ENCODE data around the gene TMEM179.

The TMEM179 gene

DNA sequence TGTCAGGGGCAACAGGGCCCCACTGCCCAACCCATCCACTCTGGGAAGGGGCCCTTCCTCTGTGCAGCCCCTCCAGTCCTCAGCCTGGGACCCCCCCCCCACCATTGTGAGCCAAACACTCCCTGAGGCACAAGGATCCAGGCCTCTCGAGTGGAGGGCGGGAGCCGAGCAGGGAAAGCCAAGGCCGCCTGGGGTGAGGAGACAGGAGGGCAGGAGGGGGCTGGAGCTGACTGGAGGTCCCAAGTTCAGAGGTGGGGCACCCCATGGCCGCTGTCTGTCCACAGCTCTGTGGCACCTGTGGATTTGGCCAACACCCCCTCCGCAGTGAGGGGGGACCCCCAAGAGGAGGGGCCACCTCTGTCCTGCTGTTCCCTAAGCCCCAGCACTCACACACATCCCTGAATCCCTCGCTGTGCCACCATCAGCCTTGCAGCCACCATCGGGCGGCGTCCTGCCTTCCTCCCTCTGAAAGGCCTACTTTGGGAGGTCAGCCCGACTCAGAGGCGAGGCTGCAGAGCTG lies 50.4 kb downstream of the TMEM179 start:
- DNase-seq, result no peak

DNA sequence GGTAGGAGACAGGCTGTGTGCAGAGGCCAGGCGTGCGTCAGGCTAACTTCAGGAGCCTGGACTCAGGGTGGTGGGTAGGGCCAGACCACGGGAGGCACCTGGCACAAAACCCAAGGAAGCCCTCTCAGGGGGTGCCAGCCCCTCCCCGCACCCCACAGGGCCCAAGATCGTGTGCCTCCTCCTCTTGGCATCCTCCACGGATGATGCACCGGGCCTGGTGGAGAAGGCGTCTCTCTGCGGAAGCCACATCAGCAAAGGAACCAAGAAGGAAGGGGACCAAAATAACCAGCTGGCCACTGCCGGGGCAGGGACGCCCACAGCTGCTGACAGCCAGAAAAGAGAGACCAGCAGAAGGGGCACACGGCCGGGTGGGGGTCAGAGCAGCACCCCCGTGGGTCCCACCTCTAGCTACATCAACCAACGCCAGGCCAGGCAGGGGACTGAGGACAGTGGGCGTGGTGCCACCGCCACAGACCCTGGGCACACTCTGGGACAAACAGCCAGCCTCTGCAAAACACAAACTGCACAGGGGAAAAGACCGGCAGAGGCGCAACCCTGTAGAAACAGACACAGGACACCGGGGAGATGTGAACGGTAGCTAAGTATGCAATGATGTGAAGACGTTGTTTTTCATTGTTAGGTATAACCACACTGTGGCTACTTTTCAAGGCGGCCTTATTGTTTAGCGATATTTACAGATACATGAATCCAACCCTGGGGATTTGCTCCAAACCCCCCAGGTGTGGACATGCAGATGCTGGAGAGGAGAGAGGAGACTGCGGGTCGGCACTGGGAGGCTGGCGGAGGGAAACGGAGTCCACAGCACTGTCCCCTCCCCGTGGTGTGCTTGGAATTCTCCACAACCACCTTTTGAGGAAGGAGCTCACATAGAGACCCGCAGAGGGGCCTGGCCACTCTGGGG lies 51.1 kb downstream of the TMEM179 start:
- DNase-seq, result no peak

DNA sequence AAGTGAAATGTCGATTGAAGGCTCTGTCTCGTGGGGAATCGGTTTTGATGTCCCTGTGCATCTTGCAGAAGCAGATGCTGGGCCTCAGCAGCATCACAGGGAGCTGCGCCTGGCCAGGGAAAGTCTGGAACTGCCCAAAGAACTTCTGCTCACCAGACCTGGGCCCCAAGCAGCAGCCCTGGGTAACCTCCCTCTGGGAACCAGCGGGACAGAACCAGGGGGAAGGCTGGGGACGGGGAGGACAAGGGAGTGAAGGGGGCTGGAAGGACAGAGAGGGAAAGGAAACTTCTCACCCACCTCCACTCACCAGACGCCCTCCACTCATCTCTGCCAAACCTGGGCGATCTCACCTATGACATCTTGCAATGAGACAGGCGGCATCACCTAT lies 51.8 kb downstream of the TMEM179 start:
- DNase-seq, result no peak

DNA sequence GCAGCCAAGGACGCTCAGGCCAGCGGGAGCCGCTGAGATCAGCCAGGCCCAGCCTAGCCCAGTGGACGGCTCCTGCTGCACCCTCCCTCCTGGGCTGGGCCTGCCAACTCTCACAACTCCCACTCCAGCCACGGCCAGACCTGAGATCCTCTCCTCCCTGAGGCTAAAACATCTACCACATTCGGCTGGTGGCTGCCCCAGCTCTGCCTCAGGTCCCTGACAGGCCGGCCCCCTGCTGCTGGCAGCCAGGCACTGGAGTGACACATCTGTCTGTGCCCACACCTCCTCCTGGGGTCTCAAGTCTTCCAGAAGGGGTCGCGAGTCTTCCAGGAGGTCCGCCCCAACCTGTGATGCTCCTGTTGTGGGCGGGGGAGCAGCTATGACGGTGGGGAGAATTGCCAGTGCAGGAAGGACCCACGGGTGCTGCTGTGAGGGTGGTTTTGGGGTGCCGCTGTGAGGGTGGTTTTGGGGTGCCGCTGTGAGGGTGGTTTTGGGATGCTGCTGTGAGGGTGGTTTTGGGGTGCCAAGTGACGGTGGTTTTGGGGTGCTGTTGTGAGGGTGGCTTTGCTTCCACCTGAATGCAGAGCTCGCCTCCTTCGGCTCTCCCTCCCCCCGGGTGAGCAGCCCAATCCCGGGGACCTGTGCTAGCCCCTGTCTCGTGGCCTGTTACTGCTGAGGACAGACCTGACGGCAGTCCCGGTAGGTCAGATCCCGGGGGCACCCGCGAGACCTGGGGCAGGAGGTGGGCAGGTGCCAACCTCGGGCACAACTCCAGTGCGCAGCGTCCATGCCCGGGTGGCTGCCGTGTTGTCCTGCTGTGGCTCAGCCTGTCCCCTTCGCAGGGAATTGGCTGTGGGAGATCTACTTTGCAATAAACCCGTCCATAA lies 52.5 kb downstream of the TMEM179 start:
- no peak for DNase-seq

DNA sequence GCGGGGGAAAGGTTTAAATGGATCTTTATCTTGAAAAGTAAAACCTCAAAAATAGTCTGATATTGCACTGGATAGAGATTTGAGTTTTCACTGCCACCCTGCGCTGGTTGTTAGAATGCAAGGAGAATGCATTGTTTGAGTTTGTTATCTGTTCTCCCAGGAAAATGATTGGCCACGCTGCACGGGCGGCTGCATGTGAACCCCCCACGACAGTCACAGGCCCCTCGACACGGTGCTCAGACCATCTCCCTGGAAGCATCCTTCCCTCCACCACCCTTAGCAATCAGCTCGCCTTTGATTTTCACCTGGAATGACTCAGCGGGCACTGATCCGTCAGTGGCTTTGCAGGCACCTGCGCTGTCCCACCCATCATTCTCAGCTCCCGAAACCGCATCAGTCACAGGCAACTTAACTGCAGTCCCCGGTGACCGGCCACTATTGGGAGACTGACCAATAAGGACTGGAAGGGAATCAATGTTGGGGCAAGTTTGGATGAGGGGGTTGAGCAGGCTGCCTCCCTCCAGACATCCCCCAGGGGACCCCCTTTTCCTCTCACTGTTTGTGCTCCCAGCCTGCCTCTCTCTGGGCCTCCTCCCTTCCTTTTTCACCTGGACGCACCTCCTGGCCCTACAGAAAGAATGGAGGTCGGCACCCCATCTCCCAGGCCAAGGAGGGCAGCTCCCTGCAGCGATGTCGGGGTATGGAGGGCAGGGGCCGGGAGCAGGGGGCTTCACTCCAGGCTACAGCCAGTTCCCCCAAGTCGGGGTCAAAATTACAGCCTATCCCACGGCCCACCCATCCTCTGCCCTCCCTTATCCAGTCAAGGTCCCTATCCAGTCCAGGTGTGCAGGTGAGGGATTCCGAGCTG lies 53.5 kb downstream of the TMEM179 start:
- no peak for DNase-seq

DNA sequence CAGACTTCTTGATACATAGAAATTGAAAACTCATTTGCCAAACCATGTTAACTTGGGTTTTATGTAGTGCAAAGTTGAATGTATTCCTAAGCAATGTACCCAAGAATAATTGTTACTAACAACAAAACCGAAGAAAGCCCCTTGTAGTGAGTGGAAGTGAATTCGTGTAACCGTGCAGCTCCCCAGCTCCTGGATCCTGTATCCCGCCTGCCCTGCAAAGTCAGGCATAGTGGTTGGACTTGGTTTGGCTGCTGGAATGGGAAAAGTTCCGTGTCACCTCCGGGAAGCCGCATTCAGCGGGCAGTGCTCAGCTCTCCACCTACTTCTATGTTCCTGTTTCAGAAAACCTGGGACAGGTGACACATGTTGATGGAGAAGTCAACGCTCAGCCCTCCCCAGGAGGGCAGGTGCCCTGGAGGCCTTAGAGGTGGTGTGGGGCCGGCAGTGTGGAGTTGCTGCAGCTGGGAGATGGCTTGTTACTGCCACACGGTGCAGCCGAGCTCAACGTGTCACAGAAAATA lies 54.2 kb downstream of the TMEM179 start:
- DNase-seq, result no peak

DNA sequence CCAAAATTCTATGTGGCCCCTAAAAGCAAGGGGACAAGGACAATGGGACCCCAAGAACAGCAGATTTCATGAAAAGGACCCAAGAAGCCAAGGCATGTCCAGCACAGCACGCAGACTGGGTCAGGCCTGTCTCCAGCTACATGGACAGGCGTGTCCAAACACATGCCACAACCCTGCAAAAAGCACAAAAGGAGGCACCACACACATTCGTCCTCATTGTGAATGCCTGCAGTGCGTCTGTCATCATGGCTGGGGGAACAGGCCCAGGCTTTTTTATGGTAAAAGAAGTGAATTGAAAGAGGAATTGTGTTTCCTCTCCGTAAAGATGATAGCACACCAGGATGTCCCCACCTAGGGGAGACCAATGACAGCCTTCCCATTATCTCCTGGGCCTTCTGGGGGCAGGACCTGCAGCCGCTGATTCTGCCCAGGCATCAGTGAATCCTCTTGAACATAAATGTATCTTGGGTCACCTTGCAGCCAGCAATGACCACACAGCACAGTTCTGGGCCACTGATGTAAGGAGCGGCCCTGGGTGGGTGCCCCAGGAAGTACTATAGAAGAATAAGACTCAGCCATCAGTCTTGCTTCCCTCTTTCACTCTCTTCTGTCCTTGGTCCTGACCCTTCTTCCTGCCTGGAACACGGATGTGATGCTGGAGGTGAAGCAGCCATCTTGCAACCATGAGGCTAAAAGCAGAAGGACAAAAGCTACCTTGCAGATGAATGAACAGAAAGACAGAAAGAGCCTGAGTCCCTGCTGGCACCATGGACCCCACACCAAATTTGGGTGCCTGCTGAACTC lies 54.8 kb downstream of the TMEM179 start:
- no peak for DNase-seq

DNA sequence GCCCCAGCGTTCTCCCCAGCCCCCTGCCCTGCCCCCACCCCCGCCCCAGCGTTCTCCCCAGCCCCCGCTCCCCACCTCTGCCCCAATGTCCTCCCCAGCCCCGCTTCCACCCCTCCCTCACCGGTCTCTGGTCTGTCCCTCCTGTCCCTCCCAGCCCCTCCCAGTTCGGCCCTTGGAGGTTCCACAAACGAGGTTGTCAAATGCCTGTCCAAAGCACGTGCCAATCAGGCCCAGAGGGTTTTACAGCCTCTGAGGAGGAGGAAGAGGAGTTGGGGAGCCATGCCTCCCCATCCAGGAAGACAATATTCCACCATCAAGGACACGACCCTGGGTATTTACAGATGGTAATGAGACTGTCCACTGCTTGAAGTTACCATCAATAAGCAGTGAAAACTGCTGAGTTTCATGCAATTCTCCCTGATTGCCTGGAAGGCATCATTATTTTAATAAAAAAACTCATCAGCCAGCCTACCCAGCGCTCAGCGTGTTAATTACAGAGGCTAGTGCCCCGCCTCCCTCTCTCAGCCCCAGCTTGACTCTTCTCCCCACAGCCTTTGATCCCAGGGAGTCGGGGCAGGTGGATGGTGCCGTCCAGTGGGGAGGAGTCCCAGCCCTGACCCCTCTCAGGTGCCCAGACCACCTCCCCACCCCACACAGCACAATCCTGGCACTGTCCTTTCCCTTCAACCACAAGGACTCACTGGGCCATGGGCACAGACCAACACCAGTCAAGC lies 55.6 kb downstream of the TMEM179 start:
- DNase-seq, result no peak

DNA sequence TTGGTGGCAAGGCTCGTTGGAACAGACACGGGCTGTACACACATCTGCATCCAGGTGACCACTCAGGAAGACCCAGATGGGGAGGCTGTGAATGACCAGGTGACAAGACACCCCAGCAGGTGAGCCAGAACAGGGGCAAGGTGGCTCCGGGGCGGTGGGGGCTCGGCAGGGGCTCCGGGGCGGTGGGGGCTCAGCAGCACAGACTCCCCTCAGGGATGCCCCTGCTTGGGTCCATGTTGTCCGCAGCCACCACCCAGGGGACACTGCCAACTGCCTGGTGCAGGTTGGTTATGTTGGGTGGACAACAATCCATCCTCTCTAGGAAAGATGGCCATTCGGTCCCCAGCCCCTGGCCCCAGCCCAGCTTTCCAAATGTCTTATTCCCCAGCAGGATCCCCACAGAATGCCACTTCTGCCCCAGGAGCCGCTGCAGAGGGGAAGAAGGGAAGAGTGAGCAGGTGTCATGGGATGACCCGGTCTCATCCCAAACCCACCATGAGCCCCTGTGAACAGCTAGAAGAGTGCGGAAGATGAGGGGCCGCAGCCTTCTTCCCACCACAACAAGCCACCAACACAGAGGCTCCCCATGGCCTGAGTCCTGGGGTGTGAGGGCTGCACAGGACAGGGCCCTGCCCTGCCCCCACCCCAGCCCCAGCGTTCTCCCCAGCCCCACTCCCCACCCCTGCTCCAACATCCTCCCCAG lies 56.4 kb downstream of the TMEM179 start:
- DNase-seq, result no peak

DNA sequence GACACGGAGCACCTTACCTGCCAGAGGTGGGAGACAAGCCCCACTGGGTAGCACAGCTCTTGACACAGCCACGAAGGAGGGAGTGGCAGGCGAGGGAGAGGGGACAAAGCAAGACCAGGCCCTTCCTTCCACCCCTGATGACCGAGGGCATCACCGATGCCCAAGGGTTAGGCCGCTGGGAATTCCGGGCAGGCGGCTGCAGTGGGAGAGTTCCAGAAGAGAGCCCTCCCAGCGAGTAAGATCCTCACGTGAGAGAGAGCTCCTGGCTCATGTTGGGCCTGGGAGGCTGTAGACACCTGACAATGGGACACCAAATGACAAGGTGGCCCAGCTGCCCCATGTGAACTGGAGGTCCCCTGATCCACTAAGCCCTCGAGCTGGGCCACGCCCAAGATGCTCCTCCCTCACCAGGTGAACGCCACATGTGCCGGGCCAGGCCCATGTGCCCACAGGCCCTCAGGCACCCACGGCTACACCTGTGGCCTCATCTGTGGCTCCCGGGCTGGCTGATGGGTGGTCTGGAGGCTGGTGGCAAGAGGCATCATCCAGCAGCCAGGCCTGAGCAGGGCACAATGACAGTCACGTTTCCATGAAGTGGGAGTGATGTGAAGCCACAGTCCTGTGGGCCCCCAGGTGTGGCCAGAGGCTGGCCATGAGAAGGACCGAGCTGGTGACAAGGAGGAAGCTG lies 57.1 kb downstream of the TMEM179 start:
- DNase-seq, result no peak

DNA sequence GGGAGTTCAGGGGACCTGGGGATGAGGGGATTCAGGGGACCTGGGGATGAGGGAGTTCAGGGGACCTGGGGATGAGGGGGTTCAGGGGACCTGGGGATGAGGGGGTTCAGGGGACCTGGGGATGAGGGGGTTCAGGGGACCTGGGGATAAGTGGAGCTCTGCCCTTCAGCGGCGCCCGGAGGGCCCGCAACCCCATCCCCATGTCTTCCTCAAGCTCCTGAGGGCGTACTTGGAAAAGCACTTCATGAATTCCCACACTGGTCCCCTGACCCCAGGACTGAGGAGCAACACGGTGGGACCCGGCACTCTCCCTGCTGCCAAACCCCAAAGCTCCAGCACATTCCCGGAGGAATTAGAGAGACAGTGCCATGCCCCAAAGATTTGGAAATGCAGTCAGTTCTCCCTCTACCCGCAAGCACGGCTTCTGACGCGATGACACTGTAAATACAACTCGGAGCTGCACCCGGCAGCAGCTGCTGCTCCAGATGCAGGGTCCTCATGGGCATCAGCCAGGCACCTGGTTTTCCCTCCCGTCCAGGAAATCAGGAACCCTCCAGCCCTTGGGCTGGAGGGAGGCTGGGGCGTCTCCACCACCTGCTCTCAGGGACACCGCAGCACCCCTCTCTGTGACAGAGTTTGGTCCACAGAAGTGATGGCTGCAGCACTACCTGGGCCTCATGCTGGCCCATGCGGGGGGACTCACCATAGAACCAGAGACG lies 57.8 kb downstream of the TMEM179 start:
- DNase-seq, result no peak

DNA sequence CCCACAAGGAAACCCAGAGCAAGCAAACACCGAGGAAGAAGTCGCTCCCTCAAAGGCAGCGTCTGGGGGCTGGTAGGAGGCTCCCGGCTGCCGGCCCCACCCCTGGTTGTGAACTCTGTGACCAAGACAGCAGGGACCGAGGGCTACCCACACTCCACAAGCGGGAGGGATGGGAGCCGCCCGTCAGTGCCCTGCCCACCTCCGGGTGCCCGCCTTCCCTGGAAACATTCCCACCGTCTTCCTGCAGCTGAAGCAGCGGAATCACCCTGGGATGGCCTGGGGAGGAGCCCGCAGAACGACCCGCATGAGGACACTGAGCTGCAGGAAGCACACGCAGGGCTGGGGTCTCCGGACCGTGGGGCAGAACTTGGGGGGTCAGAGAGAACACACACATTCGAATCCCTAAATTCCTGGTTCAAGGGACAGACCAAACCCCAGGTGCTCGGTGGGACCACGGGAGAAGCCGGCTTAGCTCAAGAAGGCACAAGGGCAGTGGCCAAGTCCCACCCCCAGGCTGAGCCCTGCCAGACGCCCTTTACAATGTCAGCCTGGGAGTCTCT lies 58.5 kb downstream of the TMEM179 start:
- no peak for DNase-seq

DNA sequence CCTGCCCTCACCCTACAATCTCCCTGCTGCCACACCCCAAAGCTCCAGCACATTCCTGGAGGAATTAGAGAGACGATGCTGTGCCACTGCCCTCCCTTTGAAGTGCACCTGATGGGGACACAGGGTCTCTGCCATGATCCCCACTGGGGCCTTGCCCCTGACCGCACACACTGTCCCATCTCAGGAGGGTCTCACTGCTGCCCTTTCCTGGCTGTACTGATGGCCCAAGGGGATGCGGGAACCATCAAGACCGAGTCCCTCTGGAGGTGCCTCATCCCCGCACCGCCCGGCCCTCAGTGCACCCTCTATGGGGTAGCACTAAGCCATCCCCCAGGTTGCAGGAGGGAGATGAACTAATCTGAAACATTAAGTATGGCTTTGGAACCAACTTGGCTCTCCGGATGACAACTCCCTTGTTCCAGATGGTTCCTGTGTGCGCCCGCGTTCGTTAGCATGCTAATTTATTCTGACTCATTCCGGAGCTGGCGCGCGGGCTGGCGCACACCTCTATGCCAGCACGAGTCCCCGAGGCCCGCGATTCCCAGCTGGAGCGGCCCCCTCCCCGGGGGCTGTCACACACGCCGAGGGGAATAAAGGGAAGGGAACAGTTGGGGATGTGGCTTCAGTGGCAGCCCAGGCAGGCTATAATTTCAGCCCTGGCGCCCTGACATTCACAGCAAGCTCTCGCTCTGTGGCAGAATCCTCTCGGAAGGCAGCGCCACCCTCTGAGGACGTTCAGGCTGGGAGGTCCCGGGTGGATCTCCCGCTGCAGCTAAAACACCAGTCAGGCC lies 59.2 kb downstream of the TMEM179 start:
- peak; percentile 65 for DNase-seq

DNA sequence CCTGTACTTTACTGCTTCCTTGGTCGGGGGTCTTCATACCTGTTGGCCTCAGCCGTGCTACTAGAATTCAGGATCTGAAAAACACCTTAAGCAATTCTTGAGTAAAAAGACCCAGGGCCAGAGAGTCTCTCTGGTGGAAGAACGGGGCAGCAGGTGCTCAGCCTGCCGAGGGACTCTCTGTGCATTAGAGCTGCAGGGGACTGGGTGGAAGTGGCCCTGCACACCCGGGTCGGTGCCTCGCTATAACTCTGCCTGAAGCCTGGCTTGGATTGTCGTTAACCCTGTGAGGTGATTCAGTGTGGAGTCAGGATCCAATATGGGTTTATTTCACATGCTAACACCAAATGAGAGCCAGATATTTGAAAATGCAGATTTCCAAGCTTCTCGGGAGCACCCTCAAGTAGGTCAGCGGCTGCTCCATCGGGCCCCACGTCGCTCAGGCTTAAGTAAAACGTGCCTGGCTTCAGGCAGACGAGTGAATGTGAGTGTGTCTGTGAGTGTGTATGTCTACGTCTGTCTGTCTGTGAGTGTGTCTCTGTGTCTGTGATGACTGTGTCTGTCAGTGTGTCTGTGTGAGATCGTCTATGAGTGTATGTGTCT lies 60.1 kb downstream of the TMEM179 start:
- DNase-seq, result no peak

DNA sequence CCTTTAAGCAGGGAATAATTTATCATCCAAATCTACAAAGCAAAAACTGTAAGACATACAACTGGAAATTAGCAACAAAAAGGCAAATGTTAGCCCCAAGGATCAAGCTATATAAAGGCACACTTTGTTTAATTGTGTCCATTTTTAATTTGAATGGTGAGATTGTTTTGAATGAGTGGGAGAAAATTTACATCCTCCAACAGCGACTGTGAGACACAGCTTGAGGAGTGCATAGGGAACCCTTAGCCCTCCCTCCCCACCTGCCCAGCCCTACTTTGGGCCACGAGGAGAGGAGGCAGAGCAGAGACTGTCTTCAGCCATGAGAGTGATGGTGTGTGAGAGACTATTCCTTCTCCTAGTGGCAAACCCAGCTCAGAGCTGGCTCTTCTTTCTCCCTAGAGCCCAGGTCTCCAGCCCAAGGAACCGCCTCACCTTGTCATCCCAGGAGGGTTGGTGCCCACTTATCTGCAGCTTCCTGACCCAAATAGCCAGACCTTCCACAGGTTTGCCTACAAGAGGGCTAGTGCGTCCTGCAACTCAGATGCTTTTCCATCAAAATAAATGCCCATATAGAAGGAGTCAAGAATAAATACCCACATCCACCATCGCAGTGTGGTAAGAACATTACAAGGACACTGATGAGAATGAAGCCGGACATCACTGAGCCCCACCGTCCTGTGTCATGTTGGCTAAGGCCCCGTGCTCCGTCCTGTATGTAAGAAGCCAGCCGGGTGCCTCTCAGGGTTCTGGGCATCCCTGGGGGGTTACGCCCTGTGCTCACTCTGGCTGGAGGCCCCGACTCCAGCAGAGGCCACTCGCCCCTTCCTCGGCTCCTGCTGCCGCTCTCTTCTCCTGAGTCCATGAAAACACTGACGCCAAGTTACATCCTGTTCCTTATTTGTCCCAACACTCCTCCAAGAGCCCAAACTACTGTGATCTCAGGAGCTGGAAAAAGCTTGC lies 61.4 kb downstream of the TMEM179 start:
- DNase-seq, result no peak

DNA sequence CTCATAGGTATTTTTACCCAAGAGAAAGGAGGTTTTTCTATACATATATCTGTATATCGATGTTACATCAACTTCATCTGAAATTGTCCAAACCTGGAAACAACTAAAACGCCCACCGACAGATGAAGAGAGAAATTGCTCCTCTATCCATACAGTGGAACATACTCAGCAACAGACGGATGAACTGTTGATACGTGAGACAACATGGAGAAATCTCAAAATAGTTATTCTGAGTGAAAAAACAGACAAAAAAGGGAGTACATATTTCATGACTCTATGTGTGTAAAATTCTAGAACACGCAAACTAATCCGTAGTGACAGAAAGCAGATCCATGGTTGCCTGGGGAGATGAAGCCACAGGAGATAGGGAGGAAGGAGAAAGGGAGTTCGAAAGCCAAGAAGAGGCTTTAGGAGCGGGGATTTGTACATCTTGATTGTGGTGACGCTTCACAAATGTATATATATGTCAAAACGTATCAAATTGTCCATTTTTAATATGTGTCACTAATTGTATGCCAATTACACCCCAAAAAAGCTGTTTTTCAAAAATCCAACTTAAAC lies 62.6 kb downstream of the TMEM179 start:
- no peak for DNase-seq
